Activated T-helper 17 cell treated with anti-CD3 and anti-CD28 coated beads, Interleukin-2, amount 50 U/mL, for 72 hours (primary cell): ENCODE results near the gene RPRML. TPM values are rescaled to one million over a fixed set of nuclear protein-coding genes. Genes with fewer than 3 reads are reported as not detected.

Experiments used
- ATAC-seq: fragments of 150-1000 bp; cut with Tn5 transposase; replicated peaks from 2 replicates; pipeline ENCODE4 v1.10.0; 2021; ENCODE audit warnings: mild to moderate bottlenecking, moderate library complexity
- H3K27ac Mint-ChIP-seq: one replicate; pipeline ENCODE4 v1.8.0; 2022; ENCODE audit warnings: mixed read lengths
- H3K27me3 Mint-ChIP-seq: one replicate; pipeline ENCODE4 v1.8.0; 2022; ENCODE audit warnings: mixed read lengths
- H3K36me3 Mint-ChIP-seq: one replicate; pipeline ENCODE4 v1.8.0; 2022; ENCODE audit warnings: low read depth, mild to moderate bottlenecking, mixed read lengths
- H3K4me1 Mint-ChIP-seq: one replicate; pipeline ENCODE4 v1.8.0; 2022; ENCODE audit warnings: mixed read lengths
- H3K4me3 Mint-ChIP-seq: one replicate; pipeline ENCODE4 v1.8.0; 2022; ENCODE audit warnings: mild to moderate bottlenecking, mixed read lengths
- H3K9me3 Mint-ChIP-seq: one replicate; pipeline ENCODE4 v1.8.0; 2022; ENCODE audit warnings: mixed read lengths
- total RNA-seq, 2 donors: library from RNA; stranded (reverse); gene quantifications; one replicate each; pipeline ENCODE4 v1.2.3, GENCODE V29; 2022

RPRML gene
- total RNA-seq, 2 donors from 2014 or later = not detected

- no peak overlapping the region for H3K27ac Mint-ChIP-seq
- no peaks in the 10 kb centered on the region for H3K4me1 Mint-ChIP-seq
- no peaks in the 10 kb centered on the region for H3K9me3 Mint-ChIP-seq
- ATAC-seq = no peak
- H3K27me3 Mint-ChIP-seq = peaks cover 24% of the 10 kb centered on the region
- no peak overlapping the region for H3K4me3 Mint-ChIP-seq
- no peaks in the 10 kb centered on the region for H3K36me3 Mint-ChIP-seq
These were observed 5.3 kb upstream of the RPRML start for GRCh38 chr17:46984341-46984740.

GRCh38 chr17:46983782-46984181 is 4.7 kb upstream of the RPRML start:
- Mint-ChIP-seq H3K4me3 (no peak overlapping the region), H3K27me3 (peaks cover 23% of the 10 kb centered on the region), H3K4me1 (no peaks in the 10 kb centered on the region), H3K9me3 (no peaks in the 10 kb centered on the region), H3K36me3 (no peaks in the 10 kb centered on the region), H3K27ac (no peak overlapping the region)
- no peak for ATAC-seq

GRCh38 chr17:46982577-46982976 is 3.5 kb upstream of the RPRML start:
- H3K27me3 Mint-ChIP-seq = peaks cover 25% of the 10 kb centered on the region
- ATAC-seq = no peak
- H3K27ac Mint-ChIP-seq = no peak overlapping the region
- peaks cover 7% of the 10 kb centered on the region for H3K36me3 Mint-ChIP-seq
- H3K9me3 Mint-ChIP-seq = no peaks in the 10 kb centered on the region
- H3K4me1 Mint-ChIP-seq = peaks cover 5% of the 10 kb centered on the region
- H3K4me3 Mint-ChIP-seq = no peak overlapping the region

- peaks cover 13% of the 10 kb centered on the region for H3K36me3 Mint-ChIP-seq
- no peaks in the 10 kb centered on the region for H3K9me3 Mint-ChIP-seq
- H3K4me3 Mint-ChIP-seq = peak overlapping the region; percentile 77
- peak; percentile 35 for ATAC-seq
- H3K4me1 Mint-ChIP-seq = peaks cover 5% of the 10 kb centered on the region
- H3K27ac Mint-ChIP-seq = no peak overlapping the region
- peaks cover 36% of the 10 kb centered on the region for H3K27me3 Mint-ChIP-seq
These were observed 435 bp downstream of the RPRML start for GRCh38 chr17:46978489-46979146.

- no peak for ATAC-seq
- no peaks in the 10 kb centered on the region for H3K9me3 Mint-ChIP-seq
- H3K36me3 Mint-ChIP-seq = peaks cover 13% of the 10 kb centered on the region
- H3K27me3 Mint-ChIP-seq = peaks cover 36% of the 10 kb centered on the region
- peak overlapping the region; percentile 30 for H3K27ac Mint-ChIP-seq
- H3K4me1 Mint-ChIP-seq = peaks cover 5% of the 10 kb centered on the region
- H3K4me3 Mint-ChIP-seq = peak overlapping the region; percentile 77
These were observed 1.1 kb downstream of the RPRML start for GRCh38 chr17:46977750-46978488.

GRCh38 chr17:46977348-46977747 is 1.7 kb downstream of the RPRML start:
- Mint-ChIP-seq H3K27me3 (peaks cover 33% of the 10 kb centered on the region), H3K36me3 (peaks cover 13% of the 10 kb centered on the region), H3K27ac (no peak overlapping the region), H3K4me3 (peak overlapping the region; percentile 77), H3K9me3 (no peaks in the 10 kb centered on the region), H3K4me1 (peaks cover 5% of the 10 kb centered on the region)
- no peak for ATAC-seq

GRCh38 chr17:46976626-46977270 is 2.3 kb downstream of the RPRML start:
- Mint-ChIP-seq H3K4me3 (no peak overlapping the region), H3K4me1 (peaks cover 5% of the 10 kb centered on the region), H3K27me3 (peaks cover 31% of the 10 kb centered on the region), H3K9me3 (no peaks in the 10 kb centered on the region), H3K27ac (no peak overlapping the region), H3K36me3 (peaks cover 13% of the 10 kb centered on the region)
- ATAC-seq = no peak

- Mint-ChIP-seq H3K27ac (no peak overlapping the region), H3K9me3 (no peaks in the 10 kb centered on the region), H3K36me3 (peaks cover 13% of the 10 kb centered on the region), H3K4me1 (peaks cover 5% of the 10 kb centered on the region), H3K27me3 (peaks cover 30% of the 10 kb centered on the region), H3K4me3 (no peak overlapping the region)
- ATAC-seq = no peak
These were observed 3.8 kb downstream of the RPRML start for GRCh38 chr17:46975287-46975686.

GRCh38 chr17:46974086-46974485 is 5.0 kb downstream of the RPRML start:
- Mint-ChIP-seq H3K27ac (no peak overlapping the region), H3K4me1 (peaks cover 5% of the 10 kb centered on the region), H3K27me3 (peaks cover 21% of the 10 kb centered on the region), H3K4me3 (no peak overlapping the region), H3K9me3 (no peaks in the 10 kb centered on the region), H3K36me3 (peaks cover 13% of the 10 kb centered on the region)
- no peak for ATAC-seq

- H3K9me3 Mint-ChIP-seq = no peaks in the 10 kb centered on the region
- H3K27me3 Mint-ChIP-seq = peaks cover 12% of the 10 kb centered on the region
- H3K27ac Mint-ChIP-seq = no peak overlapping the region
- peaks cover 6% of the 10 kb centered on the region for H3K36me3 Mint-ChIP-seq
- no peaks in the 10 kb centered on the region for H3K4me1 Mint-ChIP-seq
- no peak for ATAC-seq
- H3K4me3 Mint-ChIP-seq = no peak overlapping the region
These were observed 6.7 kb downstream of the RPRML start for GRCh38 chr17:46972346-46972745.

GRCh38 chr17:46971647-46972300 is 7.3 kb downstream of the RPRML start:
- no peak for ATAC-seq
- no peaks in the 10 kb centered on the region for H3K9me3 Mint-ChIP-seq
- H3K4me3 Mint-ChIP-seq = no peak overlapping the region
- H3K36me3 Mint-ChIP-seq = peaks cover 11% of the 10 kb centered on the region
- H3K27ac Mint-ChIP-seq = no peak overlapping the region
- peaks cover 6% of the 10 kb centered on the region for H3K27me3 Mint-ChIP-seq
- peaks cover 3% of the 10 kb centered on the region for H3K4me1 Mint-ChIP-seq

GRCh38 chr17:46968896-46969295 is 10.2 kb downstream of the RPRML start:
- peaks cover 3% of the 10 kb centered on the region for H3K4me1 Mint-ChIP-seq
- H3K27me3 Mint-ChIP-seq = no peaks in the 10 kb centered on the region
- no peak for ATAC-seq
- H3K9me3 Mint-ChIP-seq = no peaks in the 10 kb centered on the region
- H3K4me3 Mint-ChIP-seq = no peak overlapping the region
- H3K36me3 Mint-ChIP-seq = peaks cover 9% of the 10 kb centered on the region
- H3K27ac Mint-ChIP-seq = no peak overlapping the region

- Mint-ChIP-seq H3K9me3 (no peaks in the 10 kb centered on the region), H3K27me3 (no peaks in the 10 kb centered on the region), H3K4me3 (no peak overlapping the region), H3K36me3 (peaks cover 9% of the 10 kb centered on the region), H3K4me1 (peaks cover 3% of the 10 kb centered on the region), H3K27ac (no peak overlapping the region)
- ATAC-seq = no peak
These were observed 10.7 kb downstream of the RPRML start for GRCh38 chr17:46968224-46968834.
